ENCODE data around the gene GMPR. TPM values are rescaled to one million over a fixed set of nuclear protein-coding genes. Genes with fewer than 3 reads are reported as not detected.

Gene GMPR
- total RNA-seq, 1 donor from 2014 or later: 17.6 TPM

- H3K9me3 ChIP-seq: no peaks in the 10 kb centered on the region
- no peak overlapping the region for H3K4me3 ChIP-seq
- no peaks in the 10 kb centered on the region for H3K27me3 ChIP-seq
- H3K4me1 ChIP-seq: no peaks in the 10 kb centered on the region
- TF ChIP-seq CTCF (IDR thresholded peaks at IDR 0.05): no peak
- intact Hi-C loops (cut with DNase I): no loop called here
- H3K36me3 ChIP-seq: no peaks in the 10 kb centered on the region
- no peak overlapping the region for H3K27ac ChIP-seq
- no peak for ATAC-seq
- no peak for DNase-seq
Measured at GRCh38 chr6:16272201-16272600, 33.8 kb downstream of the GMPR start.

- ATAC-seq (no peak), DNase-seq (no peak)
- H3K27ac ChIP-seq: no peak overlapping the region
- TF ChIP-seq CTCF (IDR thresholded peaks at IDR 0.05): no peak
- no peak overlapping the region for H3K4me3 ChIP-seq
- no peaks in the 10 kb centered on the region for H3K4me1 ChIP-seq
- no peaks in the 10 kb centered on the region for H3K9me3 ChIP-seq
- H3K27me3 ChIP-seq: no peaks in the 10 kb centered on the region
- intact Hi-C loops (cut with DNase I): no loop called here
- H3K36me3 ChIP-seq: no peaks in the 10 kb centered on the region
Measured at GRCh38 chr6:16273256-16273655, 34.9 kb downstream of the GMPR start.

GRCh38 chr6:16274483-16274882 is 36.1 kb downstream of the GMPR start:
- no peak overlapping the region for H3K4me3 ChIP-seq
- ATAC-seq (no peak), DNase-seq (no peak)
- intact Hi-C loops (cut with DNase I): no loop called here
- TF ChIP-seq CTCF (IDR thresholded peaks at IDR 0.05): no peak
- H3K9me3 ChIP-seq: no peaks in the 10 kb centered on the region
- no peak overlapping the region for H3K27ac ChIP-seq
- H3K4me1 ChIP-seq: no peaks in the 10 kb centered on the region
- H3K27me3 ChIP-seq: no peaks in the 10 kb centered on the region
- no peaks in the 10 kb centered on the region for H3K36me3 ChIP-seq

- Histone ChIP-seq H3K27ac (no peak overlapping the region), H3K27me3 (no peaks in the 10 kb centered on the region), H3K36me3 (no peaks in the 10 kb centered on the region), H3K4me1 (no peaks in the 10 kb centered on the region), H3K4me3 (no peak overlapping the region), H3K9me3 (no peaks in the 10 kb centered on the region)
- DNase-seq (no peak), ATAC-seq (no peak)
- intact Hi-C loops (cut with DNase I): no loop called here
- no peak for TF ChIP-seq CTCF (IDR thresholded peaks at IDR 0.05)
Measured at GRCh38 chr6:16274885-16275589, 36.6 kb downstream of the GMPR start.

- Histone ChIP-seq H3K36me3 (no peaks in the 10 kb centered on the region), H3K4me3 (no peak overlapping the region), H3K4me1 (no peaks in the 10 kb centered on the region), H3K27me3 (no peaks in the 10 kb centered on the region), H3K27ac (no peak overlapping the region), H3K9me3 (no peaks in the 10 kb centered on the region)
- peak; percentile 24 for TF ChIP-seq CTCF (IDR thresholded peaks at IDR 0.05)
- peak; percentile 86 for ATAC-seq
- DNase-seq: peak; percentile 75
- intact Hi-C loops (cut with DNase I): no loop called here
Measured at GRCh38 chr6:16277101-16277981, 39.0 kb downstream of the GMPR start.

Data from upper lobe of right lung (tissue), 1 donor.